ENCODE results near the gene EBF3. TPM values are rescaled to one million over a fixed set of nuclear protein-coding genes. Genes with fewer than 3 reads are reported as not detected.

The EBF3 gene
- total and polyA plus RNA-seq, 2 experiments from 2014 or later, result 0.27 to 0.49 TPM

- Histone ChIP-seq H3K27ac (ENCODE audit: low read depth) (no peak overlapping the region), H3K36me3 (ENCODE audit: insufficient read depth) (no peaks in the 10 kb centered on the region), H3K4me1 (ENCODE audit: insufficient read depth) (peaks cover 17% of the 10 kb centered on the region), H3K4me3 (no peak overlapping the region), H3K9me2 (ENCODE audit: insufficient read depth) (no peaks in the 10 kb centered on the region), H3K27me3 (ENCODE audit: insufficient read depth) (peaks cover 11% of the 10 kb centered on the region; the same call in 1 of the 2 replicates), H4K20me1 (replicated peaks; ENCODE audit: insufficient read depth) (no peaks in the 10 kb centered on the region), H3F3A (replicated peaks; ENCODE audit: low read depth) (0 out of 2 replicates have a peak, but pooled peaks cover 6% of the 10 kb centered on the region), H3K79me2 (replicated peaks; ENCODE audit: insufficient read depth) (no peaks in the 10 kb centered on the region), H3K4me2 (no peak overlapping the region), H2AFZ (no peak overlapping the region)
- no peak for DNase-seq (ENCODE audit: low spot score)
- H3K4me3 Mint-ChIP-seq, result no peak overlapping the region
- no peak for ATAC-seq
- no peak overlapping the region for H3K27ac Mint-ChIP-seq
- H3K36me3 Mint-ChIP-seq (ENCODE audit: low read depth), result no peaks in the 10 kb centered on the region
- H3K4me1 Mint-ChIP-seq, result peaks cover 22% of the 10 kb centered on the region
- no peaks in the 10 kb centered on the region for H3K9me3 Mint-ChIP-seq
- no peak for TF ChIP-seq ZNF331 (CRISPR knock-in tag; IDR thresholded peaks at IDR 0.05; ENCODE audit: low read depth)
- no peak for TF ChIP-seq STAT1 (IDR thresholded peaks at IDR 0.05; ENCODE audit: unreplicated experiment)
- no peak for TF ChIP-seq REST (IDR thresholded peaks at IDR 0.05; ENCODE audit: unreplicated experiment)
- TF ChIP-seq ZNF114 (CRISPR knock-in tag; IDR thresholded peaks at IDR 0.05), result no peak
- TF ChIP-seq ETS1 (IDR thresholded peaks at IDR 0.05), result no peak
- no peak for TF ChIP-seq JUNB (IDR thresholded peaks at IDR 0.05; ENCODE audit: unreplicated experiment)
- no peak for TF ChIP-seq EZH2phosphoT487 (IDR thresholded peaks at IDR 0.05; ENCODE audit: unreplicated experiment)
- no peak for TF ChIP-seq CTCF (conservative IDR thresholded peaks at IDR 0.05; ENCODE audit: low read depth in 2 of 2)
- H3K27me3 Mint-ChIP-seq (ENCODE audit: insufficient read depth, low read depth, poor library complexity), result peaks cover 19% of the 10 kb centered on the region
Measured at GRCh38 chr10:129945941-129946760, 17.9 kb downstream of the EBF3 start.
